Left renal pelvis (tissue), 4 donors: ENCODE measurements around the gene FBH1. TPM values are rescaled to one million over a fixed set of nuclear protein-coding genes. Genes with fewer than 3 reads are reported as not detected.
"Not testable (repeated sequence)": the region's sequence is repeated elsewhere in the genome, so short reads cannot be mapped to it uniquely, and the experiment has no call there.

Source experiments
- DNase-seq, 4 donors: peaks; one replicate each; pipeline ENCODE4 v3.0.0-alpha.2; 2013; ENCODE audit warnings: low read depth in 4 of 4, low spot score in 3 of 4
- polyA plus RNA-seq, 4 donors: library from polyadenylated mRNA; unstranded; fragments of 120-200 nt; gene quantifications; one replicate each; pipeline ENCODE4 v1.2.1, GENCODE V29; 2013; ENCODE audit not compliant: insufficient read length in 4 of 4

Gene FBH1
- polyA plus RNA-seq, 4 donors, result 57.4 to 87.8 (median 66.9) TPM

DNA sequence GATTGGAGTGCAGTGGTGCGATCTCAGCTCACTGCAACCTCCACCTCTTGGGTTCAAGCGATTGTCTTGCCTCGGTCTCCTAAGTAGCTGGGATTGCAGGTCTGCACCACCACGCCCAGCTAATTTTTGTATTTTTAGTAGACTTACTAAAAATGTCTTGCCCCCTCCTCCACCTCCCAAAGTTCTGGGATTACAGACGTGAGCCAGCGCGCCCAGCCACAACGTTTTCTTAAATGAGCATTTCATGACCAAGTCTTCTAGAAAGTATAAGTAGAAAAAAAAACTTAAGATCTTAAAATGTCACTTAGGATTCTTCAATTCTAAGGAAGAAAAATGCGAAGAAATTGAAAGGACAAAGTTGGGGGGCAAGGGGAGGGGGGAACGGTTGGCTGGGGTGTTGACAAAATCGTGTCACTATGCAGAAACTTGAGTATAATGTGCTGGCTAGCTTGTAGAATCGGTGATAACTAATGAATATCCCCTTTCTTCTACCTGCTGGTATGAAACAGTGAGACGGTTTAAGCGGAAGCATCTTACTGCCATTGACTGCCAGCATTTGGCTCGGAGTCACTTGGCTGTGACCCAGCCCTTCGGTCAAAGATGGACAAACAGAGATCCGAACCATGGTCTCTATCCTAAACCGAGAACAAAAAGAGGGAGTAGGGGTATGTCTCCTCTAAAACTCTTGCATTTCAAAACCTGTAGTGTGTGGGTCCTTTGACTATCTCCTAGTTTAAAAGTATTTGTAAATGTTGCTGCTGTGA is 12.7 kb downstream of the FBH1 start:
- no peak for DNase-seq

- DNase-seq, result no peak
These were observed 13.5 kb downstream of the FBH1 start for GRCh38 chr10:5903563-5903962.

GRCh38 chr10:5904227-5904626 is 14.2 kb downstream of the FBH1 start:
- no peak for DNase-seq

DNA sequence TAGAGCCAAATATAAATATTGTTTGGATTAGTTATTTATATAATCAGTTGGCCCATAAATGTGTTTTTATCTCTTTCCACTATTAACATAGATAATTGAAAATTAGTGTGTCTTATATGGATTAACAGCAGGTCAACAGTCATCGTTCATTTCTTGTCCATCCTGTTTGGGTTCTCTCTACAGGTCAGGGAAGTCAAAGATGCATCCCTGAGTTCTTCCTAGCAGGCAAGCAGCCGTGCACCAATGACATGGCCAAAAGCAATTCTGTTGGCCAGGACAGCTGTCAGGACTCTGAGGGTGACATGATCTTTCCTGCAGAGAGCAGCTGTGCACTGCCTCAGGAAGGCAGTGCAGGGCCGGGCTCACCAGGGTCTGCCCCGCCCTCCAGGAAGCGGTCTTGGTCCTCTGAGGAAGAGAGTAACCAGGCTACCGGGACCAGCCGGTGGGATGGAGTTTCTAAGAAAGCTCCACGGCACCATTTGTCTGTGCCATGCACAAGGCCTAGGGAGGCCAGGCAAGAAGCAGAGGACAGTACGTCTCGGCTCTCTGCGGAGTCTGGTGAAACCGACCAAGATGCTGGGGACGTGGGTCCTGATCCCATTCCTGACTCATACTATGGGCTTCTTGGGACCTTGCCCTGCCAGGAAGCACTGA is 15.9 kb downstream of the FBH1 start:
- no peak for DNase-seq

DNA sequence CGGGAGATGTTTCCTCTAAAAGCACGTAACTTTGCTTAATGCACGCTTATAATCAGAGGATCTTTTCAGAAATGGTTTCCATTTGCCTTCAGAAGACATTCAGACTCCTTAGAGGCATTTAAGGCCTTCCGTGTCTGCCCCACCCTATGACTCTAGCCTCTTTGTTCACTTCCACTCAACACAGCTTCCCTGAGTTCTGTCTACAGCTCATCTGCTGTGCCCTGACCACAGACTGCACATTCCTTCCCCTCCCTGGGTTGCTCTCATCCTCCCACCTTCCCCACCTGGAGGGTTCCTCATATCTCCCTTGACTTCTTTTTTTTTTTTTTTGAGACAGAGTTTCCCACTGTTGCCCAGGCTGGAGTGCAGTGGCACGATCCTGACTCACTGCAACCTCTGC is 16.6 kb downstream of the FBH1 start:
- DNase-seq, result no peak

- DNase-seq, result not testable (repeated sequence)
These were observed 18.6 kb downstream of the FBH1 start for GRCh38 chr10:5908676-5909075.

GRCh38 chr10:5910323-5911100 is 20.5 kb downstream of the FBH1 start:
- DNase-seq, result no peak

DNA sequence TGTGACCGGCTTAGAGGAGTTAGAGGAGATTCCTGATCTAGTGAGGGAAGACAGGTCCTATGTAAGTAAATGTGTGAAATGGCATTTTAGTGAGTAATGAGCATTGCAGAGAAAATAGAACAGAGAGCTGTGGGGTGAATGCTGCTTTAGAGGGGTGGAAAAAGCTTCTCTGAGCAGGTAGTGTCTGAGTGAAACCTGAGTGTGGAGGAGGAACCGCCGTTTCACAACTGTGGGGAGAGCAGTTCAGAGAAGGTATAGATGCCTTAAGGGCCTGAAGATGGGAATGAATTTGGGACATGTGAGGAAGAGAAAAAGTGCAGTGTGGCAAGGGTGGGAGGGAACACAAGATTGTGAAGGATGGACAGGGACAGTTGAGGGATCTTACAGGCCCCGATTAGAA is 21.6 kb downstream of the FBH1 start:
- DNase-seq, result no peak

DNA sequence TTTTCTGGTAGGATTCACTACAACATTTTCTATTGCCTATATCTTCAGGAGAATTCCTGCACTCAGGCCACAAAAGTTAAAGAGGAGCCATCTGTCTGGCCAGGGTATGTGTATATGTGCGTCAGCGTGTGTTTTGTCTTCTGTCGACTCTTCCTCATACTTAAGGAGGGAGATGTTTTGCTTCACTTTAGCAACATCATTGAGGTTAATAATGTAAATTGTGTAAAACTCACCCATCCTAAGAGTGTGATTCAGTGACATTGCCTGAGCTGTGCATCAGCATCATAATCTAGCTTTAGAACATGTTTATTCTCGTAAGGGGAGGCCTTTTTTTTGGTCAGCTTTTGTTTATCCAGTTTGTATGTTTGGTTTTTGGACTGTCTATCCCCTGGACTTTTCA is 23.7 kb downstream of the FBH1 start:
- DNase-seq, result no peak

DNA sequence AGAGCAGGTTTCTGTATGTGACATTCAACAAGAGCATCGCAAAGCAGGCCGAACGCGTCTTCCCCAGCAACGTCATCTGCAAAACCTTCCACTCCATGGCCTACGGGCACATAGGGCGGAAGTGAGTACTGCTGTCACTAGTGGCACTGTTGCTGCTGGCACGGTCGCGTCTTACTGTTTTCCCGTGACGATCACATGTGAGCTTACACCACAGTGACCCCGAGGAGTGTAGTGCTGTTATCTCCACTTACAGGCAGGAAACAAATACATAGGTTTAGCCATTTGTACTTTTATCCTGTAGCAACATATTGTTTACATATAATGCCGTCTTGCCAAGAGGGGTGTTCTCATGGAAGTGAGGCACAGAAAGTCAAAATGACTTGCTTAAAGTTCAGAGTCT is 25.4 kb downstream of the FBH1 start:
- no peak for DNase-seq

DNA sequence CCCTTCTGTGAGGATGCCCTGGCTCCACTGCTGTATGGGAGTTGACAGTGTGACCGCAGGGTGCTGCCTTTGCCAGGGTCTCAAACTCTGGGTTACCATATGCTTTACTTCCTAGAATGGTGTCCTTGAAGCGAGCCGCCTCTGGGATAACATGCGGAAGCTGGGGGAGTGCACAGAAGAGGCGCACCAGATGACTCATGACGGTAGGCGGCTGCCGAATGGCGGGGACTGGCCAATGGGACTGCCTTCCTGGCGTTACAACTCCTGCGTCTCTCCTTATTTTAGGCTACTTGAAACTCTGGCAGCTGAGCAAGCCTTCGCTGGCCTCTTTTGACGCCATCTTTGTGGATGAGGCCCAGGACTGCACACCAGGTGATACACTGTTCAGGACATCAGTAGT is 27.3 kb downstream of the FBH1 start:
- DNase-seq, result no peak

GRCh38 chr10:5918763-5919162 is 28.7 kb downstream of the FBH1 start:
- DNase-seq, result no peak

- no peak for DNase-seq
These were observed 29.5 kb downstream of the FBH1 start for GRCh38 chr10:5919568-5919967.

DNA sequence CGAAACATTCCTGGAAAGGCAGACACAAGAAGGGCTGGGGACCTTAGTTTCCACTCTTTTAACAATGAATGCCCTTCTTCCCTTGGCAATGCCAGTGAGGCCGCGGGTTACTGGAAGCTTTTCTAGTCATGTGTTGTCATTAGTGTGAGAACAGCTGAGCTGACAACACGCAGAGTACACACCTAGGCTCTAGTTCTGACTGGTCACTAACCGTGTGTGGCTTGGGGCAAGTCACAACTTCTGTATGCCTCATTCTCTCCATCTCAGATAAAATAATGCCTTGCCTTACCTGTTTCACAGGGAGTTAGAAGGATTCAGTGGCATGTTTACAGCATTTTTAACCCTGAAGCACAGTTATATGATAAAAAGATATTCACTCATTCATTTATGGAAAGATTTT is 31.7 kb downstream of the FBH1 start:
- no peak for DNase-seq

- no peak for DNase-seq
These were observed 34.8 kb downstream of the FBH1 start for GRCh38 chr10:5924889-5925288.

DNA sequence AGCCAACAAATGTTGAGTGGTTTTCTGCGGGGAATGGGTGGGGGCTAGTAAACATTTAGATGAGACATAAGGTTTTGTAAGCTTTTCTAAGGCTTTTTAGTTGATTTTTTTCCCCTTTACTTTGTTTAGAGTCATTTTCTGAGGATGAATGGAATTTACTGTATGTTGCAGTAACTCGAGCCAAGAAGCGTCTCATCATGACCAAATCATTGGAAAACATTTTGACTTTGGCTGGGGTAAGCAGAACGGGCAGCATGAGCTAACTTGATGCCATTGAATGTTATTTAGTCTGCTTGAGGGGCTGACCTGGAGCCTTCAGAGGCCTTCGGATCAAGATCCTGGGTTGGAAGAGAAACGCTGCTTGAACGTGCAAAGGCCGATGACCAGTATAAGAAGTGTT is 37.3 kb downstream of the FBH1 start:
- DNase-seq, result no peak

- no peak for DNase-seq
These were observed 39.4 kb downstream of the FBH1 start for GRCh38 chr10:5929442-5929841.

GRCh38 chr10:5930272-5930671 is 40.2 kb downstream of the FBH1 start:
- no peak for DNase-seq

- no peak for DNase-seq
These were observed 42.3 kb downstream of the FBH1 start for GRCh38 chr10:5932345-5932744.

DNA sequence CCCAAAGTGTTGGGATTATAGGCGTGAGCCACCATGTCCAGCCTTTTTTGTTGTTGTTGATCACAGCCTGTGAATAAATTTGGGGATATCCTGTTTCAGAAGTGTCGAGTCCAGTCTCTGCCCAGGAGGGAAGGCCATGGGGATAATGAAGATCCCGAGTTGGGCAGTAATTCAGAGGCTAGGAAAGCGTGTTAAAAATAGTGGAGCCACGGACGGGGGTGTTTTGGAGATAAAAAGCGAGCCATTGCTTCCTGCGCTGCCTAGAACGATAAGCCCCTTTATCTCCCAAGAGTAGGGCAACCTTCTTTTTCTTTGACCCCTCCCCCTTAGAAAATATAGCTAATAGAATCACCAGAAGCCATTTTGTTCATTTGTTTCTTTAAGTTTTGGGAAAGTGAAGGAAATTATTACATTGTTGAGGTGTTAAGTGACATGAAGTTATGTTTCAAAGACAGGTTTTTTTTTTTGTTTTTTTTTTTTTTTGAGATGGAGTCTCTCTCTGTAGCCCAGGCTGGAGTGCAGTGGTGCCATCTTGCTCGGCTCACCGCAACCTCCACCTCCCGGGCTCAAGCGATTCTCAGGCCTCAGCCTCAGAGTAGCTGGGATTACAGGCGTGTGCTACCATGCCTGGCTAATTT is 44.0 kb downstream of the FBH1 start:
- no peak for DNase-seq

- DNase-seq, result no peak
These were observed 45.6 kb downstream of the FBH1 start for GRCh38 chr10:5935628-5936027.
